Measurements from ENCODE around the gene PA2G4. TPM values are rescaled to one million over a fixed set of nuclear protein-coding genes. Genes with fewer than 3 reads are reported as not detected.
A peak's percentile ranks its signal among the peaks of the same experiment; 100 is the strongest.

The PA2G4 gene
- total and polyA plus RNA-seq, 2 of the 4 experiments (the other 2 are of a cell fraction), result 158 to 198 TPM

DNA sequence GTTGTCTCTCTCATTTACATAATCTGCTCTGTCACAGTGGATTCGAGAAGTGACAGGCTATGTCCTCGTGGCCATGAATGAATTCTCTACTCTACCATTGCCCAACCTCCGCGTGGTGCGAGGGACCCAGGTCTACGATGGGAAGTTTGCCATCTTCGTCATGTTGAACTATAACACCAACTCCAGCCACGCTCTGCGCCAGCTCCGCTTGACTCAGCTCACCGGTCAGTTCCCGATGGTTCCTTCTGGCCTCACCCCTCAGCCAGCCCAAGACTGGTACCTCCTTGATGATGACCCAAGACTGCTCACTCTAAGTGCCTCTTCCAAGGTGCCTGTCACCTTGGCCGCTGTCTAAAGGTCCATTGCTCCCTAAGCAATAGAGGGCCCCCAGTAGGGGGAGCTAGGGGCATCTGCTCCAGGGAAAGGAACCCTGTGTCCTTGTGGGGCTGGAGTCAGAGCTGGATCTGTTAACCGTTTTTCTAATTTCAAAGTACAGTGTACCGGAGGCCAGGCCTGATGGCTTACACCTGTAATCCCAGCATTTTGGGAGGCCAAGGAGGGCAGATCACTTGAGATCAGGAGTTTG is 19.3 kb upstream of the PA2G4 start:
- Histone ChIP-seq H3K9me1 (ENCODE audit: insufficient read depth, low read length) (0 out of 2 replicates have a peak, but pooled peaks cover 3% of the 10 kb centered on the region), H2BK5ac (ENCODE audit: low read depth, low read length, poor library complexity, severe bottlenecking) (no peak overlapping the region), H3K36me3 (ENCODE audit: control insufficient read depth, insufficient read depth, low read length) (no peaks in the 10 kb centered on the region), H3K9me3 (ENCODE audit: control insufficient read depth, insufficient read depth, low read length) (no peaks in the 10 kb centered on the region), H4K91ac (ENCODE audit: insufficient read depth, low read depth, low read length) (no peak overlapping the region), H3K4ac (ENCODE audit: low read depth, low read length) (no peak overlapping the region), H4K20me1 (ENCODE audit: insufficient read depth, low read length) (no peaks in the 10 kb centered on the region), H3K9ac (ENCODE audit: low read depth, low read length) (no peak overlapping the region), H2AK9ac (replicated peaks; ENCODE audit: low read depth, low read length, poor library complexity) (no peak overlapping the region), H3K4me3 (ENCODE audit: insufficient read depth, low read depth, low read length) (no peak overlapping the region), H3K4me2 (ENCODE audit: low read depth, low read length) (no peak overlapping the region), H2BK120ac (ENCODE audit: low read depth, low read length) (no peak overlapping the region), H3K27ac (ENCODE audit: insufficient read depth, low read length) (no peak overlapping the region), H3K56ac (ENCODE audit: extremely low read depth, insufficient read depth, low read length) (no peak overlapping the region), H3K4me1 (ENCODE audit: control insufficient read depth, insufficient read depth, low read length) (peaks cover 4% of the 10 kb centered on the region; the same call in 1 of the 2 replicates), H3K18ac (ENCODE audit: low read depth, low read length) (no peak overlapping the region), H3K23ac (ENCODE audit: low read depth, low read length) (no peak overlapping the region), H2BK15ac (ENCODE audit: low read depth, low read length) (no peak overlapping the region), H2AFZ (replicated peaks; ENCODE audit: low read length, poor library complexity) (no peak overlapping the region), H3K27me3 (ENCODE audit: control insufficient read depth, insufficient read depth, low read length) (peaks cover 42% of the 10 kb centered on the region), H4K8ac (ENCODE audit: low read depth in 2 of 2, low read length in 2 of 2) (no peak overlapping the region), H3K79me1 (ENCODE audit: low read depth in 1 of 2, low read length in 2 of 2) (no peaks in the 10 kb centered on the region), H4K5ac (ENCODE audit: low read depth, low read length) (no peak overlapping the region), H3K14ac (replicated peaks; ENCODE audit: low read depth, low read length) (no peak overlapping the region), H2AK5ac (ENCODE audit: low read depth, low read length) (no peak overlapping the region), H2BK20ac (ENCODE audit: low read depth, low read length) (no peak overlapping the region)
- intact Hi-C loops (cut with micrococcal nuclease), result no loop called here
- ATAC-seq (ENCODE audit: low read depth), result no peak
- WGBS, 2 experiments (ENCODE audit: extremely low coverage in 2 of 2, insufficient read length in 1 of 2), result 82% methylated on average over 8 of the region's 15 CpGs; no CpG with 5 or more reads in 1 of the 2 experiments
- dilution Hi-C loops (cut with HindIII; ENCODE audit: low sequenced_read_pairs, unreplicated experiment), result no loop called here
- DNase-seq, result no peak
- no TSS peak for BruUV-seq (replicated peaks)
- TF ChIP-seq RAD21 (IDR thresholded peaks at IDR 0.05; ENCODE audit: low read length) (no peak), NFE2L2 (IDR thresholded peaks at IDR 0.05; ENCODE audit: low read depth, low read length) (no peak), BHLHE40 (IDR thresholded peaks at IDR 0.05; ENCODE audit: low read depth, low read length) (no peak), FOS (IDR thresholded peaks at IDR 0.05; ENCODE audit: low read depth, low read length) (no peak), RFX5 (IDR thresholded peaks at IDR 0.05; ENCODE audit: low read depth, low read length) (no peak), CEBPB (IDR thresholded peaks at IDR 0.05; ENCODE audit: low read depth, low read length) (no peak)
- TF ChIP-seq, protein P1, sequence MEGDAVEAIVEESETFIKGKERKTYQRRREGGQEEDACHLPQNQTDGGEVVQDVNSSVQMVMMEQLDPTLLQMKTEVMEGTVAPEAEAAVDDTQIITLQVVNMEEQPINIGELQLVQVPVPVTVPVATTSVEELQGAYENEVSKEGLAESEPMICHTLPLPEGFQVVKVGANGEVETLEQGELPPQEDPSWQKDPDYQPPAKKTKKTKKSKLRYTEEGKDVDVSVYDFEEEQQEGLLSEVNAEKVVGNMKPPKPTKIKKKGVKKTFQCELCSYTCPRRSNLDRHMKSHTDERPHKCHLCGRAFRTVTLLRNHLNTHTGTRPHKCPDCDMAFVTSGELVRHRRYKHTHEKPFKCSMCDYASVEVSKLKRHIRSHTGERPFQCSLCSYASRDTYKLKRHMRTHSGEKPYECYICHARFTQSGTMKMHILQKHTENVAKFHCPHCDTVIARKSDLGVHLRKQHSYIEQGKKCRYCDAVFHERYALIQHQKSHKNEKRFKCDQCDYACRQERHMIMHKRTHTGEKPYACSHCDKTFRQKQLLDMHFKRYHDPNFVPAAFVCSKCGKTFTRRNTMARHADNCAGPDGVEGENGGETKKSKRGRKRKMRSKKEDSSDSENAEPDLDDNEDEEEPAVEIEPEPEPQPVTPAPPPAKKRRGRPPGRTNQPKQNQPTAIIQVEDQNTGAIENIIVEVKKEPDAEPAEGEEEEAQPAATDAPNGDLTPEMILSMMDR (conservative IDR thresholded peaks at IDR 0.05; ENCODE audit: low read depth, low read length), result peak; percentile 24; the same call in 1 of the 2 replicates
- ChIA-PET CTCF (interaction anchor here (0.6 to 0.8 kb wide), 2 partner anchors 12 to 19 kb away, joined by 3 read pairs; partner anchors contain the start of gene PA2G4), POLR2A (ENCODE audit: unreplicated experiment) (interaction anchor here (0.6 kb wide), 1 partner anchor 25 kb away, joined by 3 read pairs; no protein-coding TSS in a partner anchor)
- in situ Hi-C loops (cut with MboI; ENCODE audit: low sequenced_read_pairs), result no loop called here
